NAMALWA (cell line): ENCODE data around the gene FNBP1.
"Not testable (repeated sequence)": the region's sequence is repeated elsewhere in the genome, so short reads cannot be mapped to it uniquely, and the experiment has no call there.

Source experiments
- DNase-seq: peaks from one replicate; pipeline ENCODE4 v3.0.0-alpha.2; 2015; ENCODE audit warnings: low spot score

Gene FNBP1

GRCh38 chr9:129919277-129919676 lies 123.7 kb downstream of the FNBP1 start:
- DNase-seq, result no peak

DNA sequence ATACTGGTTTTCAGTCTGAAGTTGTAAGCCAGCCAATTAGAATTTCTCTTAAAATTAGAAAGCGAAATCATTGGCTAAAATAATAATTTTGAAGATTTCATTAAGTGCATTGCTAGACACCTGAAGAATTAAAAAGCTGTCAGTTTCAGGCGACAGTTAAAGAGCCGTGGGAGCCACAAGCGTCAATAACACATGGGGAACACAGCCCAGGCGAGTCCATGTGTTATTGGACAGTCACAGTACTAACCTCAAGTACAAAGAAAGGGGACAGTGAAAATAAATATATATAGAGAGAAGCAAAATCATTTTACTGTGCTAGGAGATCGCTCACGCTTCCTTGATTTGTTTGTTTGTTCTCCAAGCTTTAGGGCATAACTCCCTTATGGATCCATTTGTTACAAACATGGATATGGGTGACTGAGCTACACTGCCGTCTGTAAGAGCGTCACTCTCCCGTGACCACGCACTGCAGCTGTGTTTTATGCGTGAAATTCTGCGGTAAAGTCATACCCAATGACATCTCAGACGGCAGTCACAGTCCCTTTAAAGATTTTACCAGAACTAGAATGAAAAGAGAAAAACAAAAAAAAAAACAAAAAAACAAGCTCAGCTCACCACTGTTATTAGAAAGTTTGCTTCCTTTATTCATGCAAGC lies 124.6 kb downstream of the FNBP1 start:
- DNase-seq, result peak; percentile 73

- DNase-seq, result no peak
These were observed 126.3 kb downstream of the FNBP1 start for GRCh38 chr9:129916707-129917106.

DNA sequence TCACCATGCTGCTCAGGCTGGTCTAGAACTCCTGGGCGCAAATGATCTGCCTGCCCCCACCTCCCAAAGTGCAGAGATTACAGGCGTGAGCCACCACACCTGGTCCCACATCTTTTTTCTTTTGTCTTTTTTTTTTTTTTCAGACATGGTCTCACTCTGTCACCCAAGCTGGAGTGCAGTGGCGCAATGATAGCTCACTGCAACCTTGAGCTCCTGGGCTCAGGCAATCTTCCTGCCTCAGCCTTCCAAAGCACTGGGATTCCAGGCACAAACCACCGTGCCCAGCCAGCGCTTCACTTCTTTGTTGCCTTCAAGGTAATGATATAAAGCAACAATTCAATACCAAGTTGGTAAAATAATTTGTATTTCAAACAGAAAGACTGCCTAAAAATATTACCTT lies 128.9 kb downstream of the FNBP1 start:
- DNase-seq, result no peak

- DNase-seq, result no peak
These were observed 132.1 kb downstream of the FNBP1 start for GRCh38 chr9:129910628-129911567.

DNA sequence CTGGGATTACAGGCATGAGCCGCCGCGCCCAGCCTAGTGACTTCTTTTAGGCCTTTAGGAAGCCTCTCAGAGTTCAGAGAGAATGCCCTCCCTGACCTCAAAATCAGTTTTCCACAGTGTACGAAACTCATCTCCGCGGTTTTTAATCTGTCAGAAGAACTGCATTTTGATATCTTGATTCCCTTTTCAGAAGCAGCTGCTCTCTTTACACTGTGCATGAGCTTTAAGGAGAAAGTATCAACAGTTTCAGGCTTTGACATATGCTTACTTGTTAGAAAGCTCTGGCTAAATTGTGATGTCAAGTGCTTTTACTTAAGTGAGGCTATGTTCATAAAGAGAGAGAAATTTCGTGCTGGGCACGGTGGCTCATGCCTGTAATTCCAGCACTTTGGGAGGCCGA lies 133.1 kb downstream of the FNBP1 start:
- DNase-seq, result no peak

DNA sequence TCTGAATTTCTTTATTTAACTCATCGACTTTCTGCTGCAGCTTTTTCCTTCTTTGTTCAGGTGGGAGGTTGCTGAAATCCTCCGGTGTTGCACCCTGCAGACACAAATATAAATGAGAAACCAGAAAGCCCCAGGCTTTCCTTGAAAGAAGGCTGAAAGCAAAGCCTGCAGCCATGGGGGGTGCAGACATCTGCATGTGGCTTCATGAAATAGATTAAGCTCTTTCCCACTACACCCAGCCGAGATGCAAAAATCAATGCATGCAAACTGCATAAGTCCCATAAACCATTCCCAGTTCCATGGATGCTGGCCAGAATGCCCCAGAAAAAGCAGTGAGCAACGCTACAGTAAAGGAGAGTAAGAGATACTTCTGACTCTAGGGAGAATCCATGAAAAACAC lies 134.1 kb downstream of the FNBP1 start:
- no peak for DNase-seq

DNA sequence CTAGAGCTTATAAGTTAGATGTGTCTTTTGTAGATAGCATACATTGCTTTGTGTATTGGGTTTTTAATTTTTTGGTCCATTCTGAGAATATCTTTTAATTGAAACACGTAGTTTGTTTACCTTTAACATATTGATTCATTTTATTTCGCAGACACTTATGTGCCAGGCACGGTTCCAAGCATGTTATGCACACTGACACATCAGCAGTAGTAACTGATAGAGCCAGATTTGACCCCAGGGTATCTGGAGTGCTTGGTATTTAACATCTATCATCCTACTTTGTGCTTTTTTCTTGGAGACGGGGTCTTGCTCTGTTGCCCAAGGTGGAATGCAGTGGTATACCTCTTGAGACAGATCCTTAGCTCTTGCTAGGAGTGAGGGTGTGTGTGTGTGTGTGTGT lies 135.8 kb downstream of the FNBP1 start:
- DNase-seq, result no peak

GRCh38 chr9:129906298-129906697 lies 136.7 kb downstream of the FNBP1 start:
- no peak for DNase-seq

DNA sequence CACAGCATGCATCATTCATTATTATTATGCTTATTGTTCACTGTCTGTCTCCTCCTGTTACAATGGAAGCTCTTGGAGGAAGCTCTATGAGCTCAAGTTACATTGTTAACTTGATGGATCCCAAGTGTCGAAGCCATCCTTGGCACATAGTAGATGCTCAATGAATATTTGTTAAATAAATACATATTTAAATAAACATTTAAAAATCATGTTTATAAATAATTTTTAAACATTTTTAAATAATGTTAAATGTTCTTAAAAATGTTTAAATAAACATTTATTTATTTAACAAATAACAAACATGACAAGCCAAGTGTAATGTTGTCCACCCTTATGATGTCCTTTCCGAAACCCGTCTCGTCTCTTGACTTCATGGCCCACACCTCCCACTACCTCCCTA lies 138.3 kb downstream of the FNBP1 start:
- no peak for DNase-seq

- DNase-seq, result no peak
These were observed 140.3 kb downstream of the FNBP1 start for GRCh38 chr9:129902740-129903134.

GRCh38 chr9:129901993-129902739 lies 140.8 kb downstream of the FNBP1 start:
- DNase-seq, result no peak

DNA sequence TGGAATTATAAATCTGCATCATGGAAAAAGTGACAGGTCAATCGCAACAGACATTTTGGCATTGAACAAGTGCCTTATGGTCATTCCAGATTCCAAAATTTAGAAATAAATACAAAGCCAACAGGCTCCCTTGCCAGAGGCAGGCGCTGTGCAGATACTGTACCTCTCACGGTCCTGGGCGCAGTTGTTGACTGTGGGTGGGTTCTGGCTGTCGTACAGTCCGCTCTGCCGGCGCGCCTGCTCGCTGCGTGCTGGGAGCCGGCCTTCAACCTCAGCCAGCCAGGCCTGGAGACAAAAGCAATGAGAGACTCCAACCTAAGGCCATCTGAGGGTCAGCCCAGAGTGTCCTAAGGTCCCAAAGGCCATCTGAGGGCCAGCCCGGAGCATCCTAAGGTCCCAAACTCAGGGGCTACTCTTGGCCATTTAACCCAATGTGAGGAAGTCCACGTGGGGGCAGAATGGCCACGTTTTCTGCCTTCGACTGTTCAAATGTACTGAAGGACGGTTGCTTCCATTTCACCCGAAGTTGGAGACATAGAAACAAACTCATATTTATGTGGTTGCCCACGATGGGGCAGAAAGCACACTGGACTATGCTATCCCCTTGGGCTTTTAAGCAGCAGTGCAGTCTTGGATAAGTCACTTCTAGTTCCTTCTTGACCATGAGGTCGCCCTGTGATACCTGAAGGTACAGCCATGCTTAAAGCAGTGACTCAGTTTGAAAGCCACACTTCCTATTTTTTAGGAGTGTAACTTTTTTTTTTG lies 142.5 kb downstream of the FNBP1 start:
- no peak for DNase-seq

DNA sequence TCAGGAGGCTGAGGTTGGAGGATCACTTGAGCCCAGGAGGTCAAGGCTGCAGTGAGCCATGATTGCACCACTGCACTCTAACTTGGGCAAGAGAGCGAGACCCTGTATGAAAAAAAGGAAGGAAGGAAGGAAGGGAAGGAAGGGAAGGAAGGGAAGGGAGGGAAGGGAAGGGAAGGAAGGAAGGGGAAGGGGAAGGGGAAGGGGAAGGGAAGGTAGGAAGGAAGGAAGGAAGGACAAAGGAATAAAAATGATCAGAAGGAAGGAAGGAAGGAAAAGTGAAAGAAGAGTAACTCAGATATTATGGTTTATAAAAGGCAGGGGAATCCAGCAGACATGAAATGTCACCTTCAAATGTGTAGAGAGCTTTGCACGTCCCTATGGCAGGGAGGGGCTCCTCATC lies 143.4 kb downstream of the FNBP1 start:
- DNase-seq, result no peak

DNA sequence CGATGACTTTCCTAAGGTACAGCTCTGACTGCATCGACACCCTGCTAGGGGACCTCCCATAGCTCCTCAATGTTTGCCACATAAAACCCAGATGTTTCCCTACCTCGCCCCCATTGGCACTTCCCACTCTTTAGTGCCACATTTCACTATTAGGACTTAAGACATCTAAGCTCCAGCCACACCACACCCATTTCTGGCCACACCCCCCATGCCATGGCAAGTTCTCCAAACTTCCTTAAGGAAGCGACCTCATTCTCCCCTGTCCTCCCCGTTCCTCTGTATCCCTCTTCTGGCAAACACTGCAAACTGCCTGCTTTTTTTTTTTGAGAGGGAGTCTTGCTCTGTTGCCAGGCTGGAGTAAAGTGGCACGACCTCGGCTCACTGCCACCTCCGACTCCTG lies 144.8 kb downstream of the FNBP1 start:
- DNase-seq, result no peak

- no peak for DNase-seq
These were observed 145.7 kb downstream of the FNBP1 start for GRCh38 chr9:129897263-129897662.

- peak; percentile 64 for DNase-seq
These were observed 147.4 kb downstream of the FNBP1 start for GRCh38 chr9:129895376-129896268.

- DNase-seq, result peak; percentile 70
These were observed 148.7 kb downstream of the FNBP1 start for GRCh38 chr9:129894120-129894823.

DNA sequence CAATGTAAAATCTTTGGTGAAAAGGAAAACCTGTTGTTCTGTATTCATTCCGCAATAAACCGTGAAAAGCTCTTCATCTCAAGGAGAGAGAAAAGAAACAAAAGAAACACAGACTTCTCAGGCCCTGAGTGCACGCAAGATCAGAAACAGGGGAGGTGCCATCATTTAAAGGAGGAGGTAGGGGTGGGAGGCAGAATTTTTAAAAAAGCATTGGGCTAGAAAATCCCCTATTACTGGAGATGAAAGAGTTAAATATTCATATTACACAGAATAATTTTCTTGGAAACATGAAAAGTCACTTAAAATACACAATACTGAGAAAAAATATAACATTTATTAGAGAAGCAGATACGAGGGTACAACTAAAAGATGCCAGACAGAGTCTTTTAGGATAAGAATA lies 151.4 kb downstream of the FNBP1 start:
- no peak for DNase-seq

- DNase-seq, result not testable (repeated sequence)
These were observed 152.2 kb downstream of the FNBP1 start for GRCh38 chr9:129890718-129891299.
